Sigmoid colon (tissue), 7 donors: Measurements from ENCODE around the gene GOLGA6C. TPM values are rescaled to one million over a fixed set of nuclear protein-coding genes. Genes with fewer than 3 reads are reported as not detected.
"Not testable (repeated sequence)": the region's sequence is repeated elsewhere in the genome, so short reads cannot be mapped to it uniquely, and the experiment has no call there.

Experiments
- DNase-seq: peaks from one replicate; pipeline ENCODE4 v3.0.0-alpha.2; 2019
- H3K27ac ChIP-seq, 4 donors: fragments of 200-600 bp; sonication (generic); one replicate each; pipeline ENCODE4 v1.5.1; 2016 to 2019; ENCODE audit warnings: mild to moderate bottlenecking in 1 of 4
- H3K27me3 ChIP-seq, 3 donors: fragments of 200-600 bp; sonication (generic); one replicate each; pipeline ENCODE4 v1.5.1; 2019; ENCODE audit warnings: mild to moderate bottlenecking in 1 of 3
- H3K36me3 ChIP-seq, 4 donors: fragments of 200-600 bp; sonication (generic); one replicate each; pipeline ENCODE4 v1.5.1; 2016 to 2019
- H3K4me1 ChIP-seq, 4 donors: fragments of 200-600 bp; sonication (generic); one replicate each; pipeline ENCODE4 v1.5.1; 2017 to 2019
- H3K4me3 ChIP-seq, 4 donors: fragments of 200-600 bp; sonication (generic); one replicate each; pipeline ENCODE4 v1.5.1; 2017 to 2019; ENCODE audit warnings: mild to moderate bottlenecking in 2 of 4, moderate library complexity in 1 of 4
- H3K9me3 ChIP-seq, 4 donors: fragments of 200-600 bp in 3 of 4; sonication (generic) in 3 of 4; one replicate each; pipeline versions ENCODE4 v1.5.1 to v1.6.1; 2013 to 2019
- CTCF ChIP-seq, 4 experiments: fragments of 450-650 bp in 3 of 4; fragments of 200-600 bp in 1 of 4; IDR thresholded peaks; one replicate each; pipeline ENCODE4 v1.5.1; 2016 to 2019; ENCODE audit warnings: antibody characterized with exemption in 4 of 4, mild to moderate bottlenecking in 3 of 4, moderate library complexity in 2 of 4
- EP300 ChIP-seq, 4 donors: sonication (generic); formaldehyde crosslinking; IDR thresholded peaks; one replicate each; pipeline ENCODE4 v1.6.1; 2017; ENCODE audit warnings: antibody characterized with exemption in 4 of 4
- POLR2A ChIP-seq, 2 donors: fragments of 450-650 bp; IDR thresholded peaks; one replicate each; pipeline ENCODE4 v1.6.1; 2016; ENCODE audit warnings: antibody characterized with exemption in 2 of 2, mild to moderate bottlenecking in 2 of 2, moderate library complexity in 2 of 2
- POLR2AphosphoS5 ChIP-seq, 4 donors: sonication (generic); formaldehyde crosslinking; IDR thresholded peaks; one replicate each; pipeline ENCODE4 v1.6.1; 2017; ENCODE audit warnings: antibody characterized with exemption in 4 of 4
- WGBS, 2 donors: extraction: QIAGEN DNeasy Blood & Tissue Kit; methylation state at CpG; one replicate each; pipeline ENCODE4 v1.1.7; 2013; 5-methylcytosine and 5-hydroxymethylcytosine counted together
- intact Hi-C: fragments of 100-400 bp; cut with DNase I; formaldehyde crosslinking; loops from one replicate; pipeline ENCODE4 v1.15.1; 2023
- polyA plus RNA-seq, 3 donors: library from polyadenylated mRNA; stranded (reverse); fragments of 200-250 nt; gene quantifications; one replicate each; pipeline ENCODE4 v1.2.3, GENCODE V29; 2013
- total RNA-seq, 4 donors: library from RNA; depleted of rRNA; stranded (reverse); fragments of >200 nt; gene quantifications; one replicate each; pipeline ENCODE4 v1.1.0, GENCODE V29; 2016
- donor health status: healthy with polysubstance abuse.
- donor health status: Bipolar disorder and iron deficiency.
- donor health status: healthy.

The GOLGA6C gene
- total and polyA plus RNA-seq, 7 donors = 0.33 TPM; not detected in 6

- H3K27me3 ChIP-seq = peaks cover 0 to 12% (median 0%) of the 10 kb centered on the region in 3 donors
- H3K4me3 ChIP-seq = no peak overlapping the region
- 79 to 81% methylated on average over 12 of the region's 12 CpGs for WGBS, 2 donors
- no peak overlapping the region for H3K27ac ChIP-seq
- no peak for DNase-seq
- intact Hi-C loops = no loop called here
- H3K9me3 ChIP-seq = no peaks in the 10 kb centered on the region
- H3K4me1 ChIP-seq = no peaks in the 10 kb centered on the region
- TF ChIP-seq EP300 (IDR thresholded peaks at IDR 0.05) (no peak), CTCF (IDR thresholded peaks at IDR 0.05) (no peak), POLR2A (IDR thresholded peaks at IDR 0.05) (no peak)
- H3K36me3 ChIP-seq = no peaks in the 10 kb centered on the region
These were observed 33.9 kb upstream of the GOLGA6C start for GRCh38 chr15:75224281-75224680.

- peaks cover 0 to 12% (median 0%) of the 10 kb centered on the region in 3 donors for H3K27me3 ChIP-seq
- intact Hi-C loops, H3K4me1 ChIP-seq, H3K27ac ChIP-seq, H3K36me3 ChIP-seq, H3K9me3 ChIP-seq, DNase-seq, H3K4me3 ChIP-seq: not testable (repeated sequence)
- WGBS, 2 donors = 40 to 72% methylated on average over 10 of the region's 10 CpGs
These were observed 32.9 kb upstream of the GOLGA6C start for GRCh38 chr15:75225102-75225836.

GRCh38 chr15:75225951-75226732 lies 32.0 kb upstream of the GOLGA6C start:
- WGBS, 2 donors = 91% methylated on average over 16 of the region's 16 CpGs
- no peaks in the 10 kb centered on the region for H3K9me3 ChIP-seq
- no peak overlapping the region for H3K4me3 ChIP-seq
- no peak for DNase-seq
- H3K36me3 ChIP-seq = no peaks in the 10 kb centered on the region
- H3K4me1 ChIP-seq = no peaks in the 10 kb centered on the region
- TF ChIP-seq POLR2AphosphoS5 (IDR thresholded peaks at IDR 0.05) (no peak), CTCF (IDR thresholded peaks at IDR 0.05) (no peak), EP300 (IDR thresholded peaks at IDR 0.05) (no peak), POLR2A (IDR thresholded peaks at IDR 0.05) (no peak)
- intact Hi-C loops = no loop called here
- peaks cover 0 to 12% (median 0%) of the 10 kb centered on the region in 3 donors for H3K27me3 ChIP-seq
- no peak overlapping the region for H3K27ac ChIP-seq

- 84 to 86% methylated on average over 7 of the region's 7 CpGs for whole genome bisulfite sequencing, 2 donors
- H3K4me3 ChIP-seq, intact Hi-C loops, H3K9me3 ChIP-seq, H3K27ac ChIP-seq, H3K4me1 ChIP-seq, H3K36me3 ChIP-seq, DNase-seq: not testable (repeated sequence)
- peaks cover 0 to 16% (median 0%) of the 10 kb centered on the region in 3 donors for H3K27me3 ChIP-seq
These were observed 31.0 kb upstream of the GOLGA6C start for GRCh38 chr15:75227112-75227511.

- TF ChIP-seq EP300 (IDR thresholded peaks at IDR 0.05) (no peak), CTCF (IDR thresholded peaks at IDR 0.05) (no peak), POLR2A (IDR thresholded peaks at IDR 0.05) (no peak), POLR2AphosphoS5 (IDR thresholded peaks at IDR 0.05) (no peak)
- DNase-seq = peak; percentile 40
- peaks cover 0 to 22% (median 0%) of the 10 kb centered on the region in 3 donors for H3K27me3 ChIP-seq
- no peaks in the 10 kb centered on the region for H3K9me3 ChIP-seq
- no peak overlapping the region for H3K27ac ChIP-seq
- intact Hi-C loops = no loop called here
- H3K36me3 ChIP-seq = no peaks in the 10 kb centered on the region
- no peaks in the 10 kb centered on the region for H3K4me1 ChIP-seq
- 92% methylated on average over 13 of the region's 13 CpGs for WGBS, 2 donors
- no peak overlapping the region for H3K4me3 ChIP-seq
These were observed 30.4 kb upstream of the GOLGA6C start for GRCh38 chr15:75227663-75228280.
